GM12878 (cell line): ENCODE results near the gene CCDC71. TPM values are rescaled to one million over a fixed set of nuclear protein-coding genes. Genes with fewer than 3 reads are reported as not detected.

Source experiments
- ATAC-seq: fragments of 200-7000 bp; cut with Tn5 transposase; 3 replicates; pipeline ENCODE4 v1.9.1; 2020; ENCODE audit warnings: mild to moderate bottlenecking, moderate library complexity
- BruUV-seq: library from RNA; stranded (reverse); fragments of 400-500 nt; replicated peaks from 2 replicates; lab custom pipeline; 2021; lab: Mats Ljungman, UMichigan
- CTCF ChIA-PET: fragments of 300-600 bp; sonication (Branson Sonifier 250); formaldehyde crosslinking; extraction: SDS; loops from one replicate; lab custom pipeline; 2021; ENCODE audit warnings: inconsistent platforms; lab: Yijun Ruan, JAX
- POLR2A ChIA-PET: fragments of 350-600 bp; formaldehyde crosslinking; extraction: SDS; loops from one replicate; lab custom pipeline; 2021; ENCODE audit warnings: inconsistent platforms; lab: Charles Lee
- RAD21 ChIA-PET: fragments of 300-600 bp; sonication (Branson Sonifier 250); formaldehyde crosslinking; loops from one replicate; lab custom pipeline; 2023; ENCODE audit warnings: antibody characterized with exemption; ENCODE audit not compliant: unreplicated experiment; lab: Charles Lee
- SMC1A ChIA-PET: fragments of 300-600 bp; sonication (Branson Sonifier 250); formaldehyde crosslinking; loops from one replicate; lab custom pipeline; 2023; ENCODE audit not compliant: unreplicated experiment, uncharacterized antibody; lab: Charles Lee
- DNase-seq: peaks from one replicate; pipeline ENCODE4 v3.0.0-alpha.2; 2011; ENCODE audit warnings: low read depth, low spot score
- FAIRE-seq: peaks from 3 replicates; lab custom pipeline; 2011; peaks lifted over from hg19 to GRCh38; lab: Jason Lieb, UNC
- H2AFZ ChIP-seq: 2 replicates; pipeline ENCODE4 v1.6.0; 2011; ENCODE audit warnings: low read depth, low read length, control low read depth; ENCODE audit not compliant: control insufficient read depth
- H3K27ac ChIP-seq: 2 replicates; pipeline ENCODE4 v1.5.1; 2011; ENCODE audit warnings: control low read depth; ENCODE audit not compliant: control insufficient read depth, insufficient read depth
- H3K27me3 ChIP-seq, 2 experiments: replicated peaks in 1 of 2; 2 replicates each; pipeline versions ENCODE4 v1.6.0 to v1.6.1; 2011; ENCODE audit warnings: low read length in 1 of 2; ENCODE audit not compliant: control insufficient read depth in 2 of 2, insufficient read depth in 2 of 2
- H3K36me3 ChIP-seq, 2 experiments: 2 replicates each; pipeline ENCODE4 v1.5.1; 2011; ENCODE audit warnings: low read length in 1 of 2; ENCODE audit not compliant: control insufficient read depth in 2 of 2, insufficient read depth in 2 of 2
- H3K4me1 ChIP-seq: 2 replicates; pipeline ENCODE4 v1.6.1; 2011; ENCODE audit warnings: mild to moderate bottlenecking, low read length, moderate library complexity, mixed read lengths; ENCODE audit not compliant: control insufficient read depth, insufficient read depth
- H3K4me2 ChIP-seq: 2 replicates; pipeline ENCODE4 v1.6.0; 2011; ENCODE audit warnings: control low read depth; ENCODE audit not compliant: control insufficient read depth, insufficient read depth
- H3K4me3 ChIP-seq: fragments of 200-600 bp; sonication (generic); 2 replicates; pipeline ENCODE4 v1.5.1; 2016
- H3K79me2 ChIP-seq: 2 replicates; pipeline ENCODE4 v1.6.0; 2011; ENCODE audit warnings: low read length; ENCODE audit not compliant: control insufficient read depth, insufficient read depth
- H3K9ac ChIP-seq: 2 replicates; pipeline ENCODE4 v1.8.0; 2011; ENCODE audit warnings: low read length, control low read depth, mixed read lengths; ENCODE audit not compliant: control insufficient read depth, insufficient read depth
- H3K9me3 ChIP-seq: replicated peaks from 3 replicates; pipeline ENCODE4 v1.5.1; 2011; ENCODE audit warnings: mild to moderate bottlenecking, low read length; ENCODE audit not compliant: control insufficient read depth, insufficient read depth
- H4K20me1 ChIP-seq: 2 replicates; pipeline ENCODE4 v1.6.0; 2011; ENCODE audit not compliant: control insufficient read depth, insufficient read depth
- NFIC ChIP-seq: IDR thresholded peaks from 2 replicates; pipeline ENCODE4 v1.6.1; 2012; ENCODE audit warnings: low read depth, mild to moderate bottlenecking, inconsistent platforms, low read length, moderate library complexity
- PAX8 ChIP-seq: fragments of 450-650 bp; IDR thresholded peaks from 2 replicates; pipeline ENCODE4 v1.6.1; 2017; ENCODE audit warnings: mild to moderate bottlenecking, moderate library complexity
- POLR2A ChIP-seq: IDR thresholded peaks from 2 replicates; pipeline ENCODE4 v1.6.1; 2011; ENCODE audit warnings: low read depth, mild to moderate bottlenecking, low read length
- POLR2AphosphoS5 ChIP-seq: IDR thresholded peaks from 2 replicates; pipeline ENCODE4 v1.6.1; 2011; ENCODE audit warnings: mild to moderate bottlenecking, low read length, inconsistent platforms
- ZNF274 ChIP-seq: IDR thresholded peaks from one replicate; pipeline ENCODE4 v1.8.0; 2011; ENCODE audit not compliant: insufficient read length, insufficient read depth
- WGBS: methylation state at CpG from one replicate; pipeline ENCODE4 v1.1.6; 2016; ENCODE audit warnings: low lambda C conversion rate; ENCODE audit not compliant: insufficient replicate concordance, insufficient coverage; ENCODE audit errors: missing lambda C conversion rate; 5-methylcytosine and 5-hydroxymethylcytosine counted together
- in situ Hi-C: fragments of 300-500 bp; cut with MboI; formaldehyde crosslinking; loops from 9 replicates; pipeline ENCODE4 v1.14.3; 2018; ENCODE audit warnings: mixed read lengths
- intact Hi-C: fragments of 100-400 bp; cut with micrococcal nuclease; formaldehyde crosslinking; loops from one replicate; pipeline ENCODE4 v1.14.2; 2022; ENCODE audit not compliant: unreplicated experiment
- polyA plus RNA-seq, 11 experiments: library from polyadenylated mRNA; depleted of rRNA in 4 of 11; unstranded in 6 of 11; stranded (reverse) in 5 of 11; fragments of >200 nt; fragmentation: Nextera tagmentation in 4 of 11; fragmentation: Illumina TruSeq in 1 of 11; extraction: Ambion mirVana in 4 of 11; extraction: Trizol in 1 of 11; gene quantifications; 1 replicate in 1 of 11; 2 replicates in 10 of 11; pipeline versions ENCODE4 v1.2.1 to v1.2.3, GENCODE V29; 2011 to 2016; ENCODE audit warnings: inconsistent platforms in 2 of 11, missing spikeins in 2 of 11, low read depth in 1 of 11
- total RNA-seq, 4 experiments: library from RNA; depleted of rRNA in 3 of 4; stranded (reverse); fragments of >200 nt in 3 of 4; fragmentation: Illumina TruSeq in 1 of 4; extraction: Trizol in 1 of 4; gene quantifications; 2 replicates each; pipeline versions ENCODE4 v1.2.1 to v1.2.3, GENCODE V29; 2013 to 2021
- TF ChIP-seq, protein P1 (sequence below): fragments of 150-350 bp; IDR thresholded peaks from 2 replicates; pipeline ENCODE4 v1.6.1; 2014; ENCODE audit warnings: mild to moderate bottlenecking, low read depth, low read length
- TF ChIP-seq, protein P2 (sequence below): IDR thresholded peaks from 2 replicates; pipeline ENCODE4 v1.6.1; 2012; ENCODE audit warnings: low read depth, low read length, improper control_type of control experiment

Gene CCDC71
- total and polyA plus RNA-seq, 10 of the 15 experiments (the other 5 are each of a cell fraction or from before 2014, with no cell fraction given) = 0.20 to 38.0 (median 16.1) TPM

DNA sequence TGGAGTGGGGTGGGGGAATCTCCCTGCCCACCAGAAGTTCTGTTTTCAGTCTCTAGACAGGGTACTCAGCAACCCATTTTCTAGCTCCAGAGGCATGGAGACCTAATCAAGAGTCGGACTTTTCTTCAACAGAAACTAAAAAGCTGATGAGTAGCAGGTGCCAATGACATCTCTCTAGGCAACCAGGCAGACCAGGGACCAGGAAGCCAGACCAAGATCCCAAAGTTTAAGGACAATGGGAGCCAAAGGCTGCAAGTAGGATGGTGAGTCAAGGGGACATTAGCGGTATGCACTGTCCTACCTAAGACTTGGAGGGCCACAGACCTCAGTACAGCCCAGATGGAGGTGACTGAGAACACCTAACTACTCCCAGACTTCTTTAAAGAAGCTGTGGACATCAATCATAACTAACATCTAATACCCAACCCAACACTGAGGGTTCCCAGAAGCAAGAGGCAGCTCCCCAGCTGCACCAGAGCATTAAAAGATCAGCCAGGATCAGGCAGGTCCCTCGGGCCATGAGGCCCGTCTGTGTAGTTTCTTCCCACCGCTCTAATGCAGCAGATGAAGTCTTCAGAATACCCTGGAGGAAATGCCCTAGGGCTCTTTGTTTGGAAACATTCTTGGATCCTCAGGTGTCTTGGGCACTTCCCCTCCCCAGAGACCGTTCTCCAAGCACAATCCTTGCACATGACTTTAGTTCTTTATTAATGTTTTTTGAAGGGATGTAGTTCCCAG lies 979 bp downstream of the CCDC71 start:
- peaks cover 10% of the 10 kb centered on the region for H3K4me1 ChIP-seq
- H4K20me1 ChIP-seq = no peaks in the 10 kb centered on the region; the same call in 1 of the 2 replicates
- in situ Hi-C loops (loop anchor here (5.0 kb wide), 1 partner anchor 282 kb away; no protein-coding TSS in a partner anchor), intact Hi-C loops (no loop called here)
- H3K36me3 ChIP-seq = peaks cover 6 to 9% of the 10 kb centered on the region in 2 experiments; a peak in 3 of 4 replicates
- DNase-seq (no peak), ATAC-seq (peak; percentile 8; the same call in 1 of the 3 replicates), FAIRE-seq (peak; percentile 13)
- H3K9ac ChIP-seq = peak overlapping the region; percentile 91
- RAD21 ChIA-PET = no interaction called here
- 48% methylated on average over 6 of the region's 6 CpGs for WGBS
- no peak overlapping the region for H2AFZ ChIP-seq
- TF ChIP-seq PAX8 (no peak), NFIC (no peak), POLR2A (peak; percentile 12; the same call in 1 of the 2 replicates), ZNF274 (no peak), POLR2AphosphoS5 (peak; percentile 51; the same call in 1 of the 2 replicates)
- TF ChIP-seq, protein P1, sequence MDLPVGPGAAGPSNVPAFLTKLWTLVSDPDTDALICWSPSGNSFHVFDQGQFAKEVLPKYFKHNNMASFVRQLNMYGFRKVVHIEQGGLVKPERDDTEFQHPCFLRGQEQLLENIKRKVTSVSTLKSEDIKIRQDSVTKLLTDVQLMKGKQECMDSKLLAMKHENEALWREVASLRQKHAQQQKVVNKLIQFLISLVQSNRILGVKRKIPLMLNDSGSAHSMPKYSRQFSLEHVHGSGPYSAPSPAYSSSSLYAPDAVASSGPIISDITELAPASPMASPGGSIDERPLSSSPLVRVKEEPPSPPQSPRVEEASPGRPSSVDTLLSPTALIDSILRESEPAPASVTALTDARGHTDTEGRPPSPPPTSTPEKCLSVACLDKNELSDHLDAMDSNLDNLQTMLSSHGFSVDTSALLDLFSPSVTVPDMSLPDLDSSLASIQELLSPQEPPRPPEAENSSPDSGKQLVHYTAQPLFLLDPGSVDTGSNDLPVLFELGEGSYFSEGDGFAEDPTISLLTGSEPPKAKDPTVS = no peak
- TF ChIP-seq, protein P2, sequence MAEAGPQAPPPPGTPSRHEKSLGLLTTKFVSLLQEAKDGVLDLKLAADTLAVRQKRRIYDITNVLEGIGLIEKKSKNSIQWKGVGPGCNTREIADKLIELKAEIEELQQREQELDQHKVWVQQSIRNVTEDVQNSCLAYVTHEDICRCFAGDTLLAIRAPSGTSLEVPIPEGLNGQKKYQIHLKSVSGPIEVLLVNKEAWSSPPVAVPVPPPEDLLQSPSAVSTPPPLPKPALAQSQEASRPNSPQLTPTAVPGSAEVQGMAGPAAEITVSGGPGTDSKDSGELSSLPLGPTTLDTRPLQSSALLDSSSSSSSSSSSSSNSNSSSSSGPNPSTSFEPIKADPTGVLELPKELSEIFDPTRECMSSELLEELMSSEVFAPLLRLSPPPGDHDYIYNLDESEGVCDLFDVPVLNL = no peak
- peaks cover 2% of the 10 kb centered on the region; the same call in 2 of the 3 replicates for H3K9me3 ChIP-seq
- POLR2A ChIA-PET = interaction anchor here (0.5 to 1.1 kb wide), 5 partner anchors 44 to 244 kb away, joined by 3 read pairs; partner anchors contain the start of gene USP19
- CTCF ChIA-PET = interaction anchor here (1.2 to 1.3 kb wide), 2 partner anchors 175 to 284 kb away, joined by 4 to 5 read pairs; no protein-coding TSS in a partner anchor
- SMC1A ChIA-PET = interaction anchor here (1.0 kb wide), 1 partner anchor 10 kb away, joined by 3 read pairs; no protein-coding TSS in a partner anchor
- H3K27me3 ChIP-seq = no peaks in the 10 kb centered on the region
- H3K4me2 ChIP-seq = peak overlapping the region; percentile 97
- peak overlapping the region; percentile 65 for H3K27ac ChIP-seq
- peak overlapping the region; percentile 84 for H3K4me3 ChIP-seq
- TSS peak; percentile 68 for BruUV-seq
- H3K79me2 ChIP-seq = peaks cover 24% of the 10 kb centered on the region
